Ramos (cell line): ENCODE data around the gene ALDH3A1.

ENCODE experiments used
- in situ Hi-C: fragments of 300-500 bp; cut with MboI; formaldehyde crosslinking; loops from one replicate; pipeline ENCODE4 v1.14.3; 2022; ENCODE audit warnings: low sequenced_read_pairs; ENCODE audit not compliant: unreplicated experiment

ALDH3A1 gene

GRCh38 chr17:19747829-19748806, at the start of gene ALDH3A1:
Gene ALDH3A1, minus strand, starts transcription at chr17:19748298. Its CDS starts 3,169 bp downstream, at chr17:19745129.
- in situ Hi-C loops, result no loop called here

GRCh38 chr17:19796457-19796856, 48.4 kb upstream of the ALDH3A1 start:
- in situ Hi-C loops, result no loop called here

- in situ Hi-C loops, result no loop called here
These were observed 43.9 kb upstream of the ALDH3A1 start for GRCh38 chr17:19791918-19792550.

- in situ Hi-C loops, result no loop called here
These were observed 39.7 kb upstream of the ALDH3A1 start for GRCh38 chr17:19787733-19788357.

GRCh38 chr17:19785854-19786253, 37.8 kb upstream of the ALDH3A1 start:
- in situ Hi-C loops, result no loop called here

- in situ Hi-C loops, result no loop called here
These were observed 33.7 kb upstream of the ALDH3A1 start for GRCh38 chr17:19781488-19782458.

- in situ Hi-C loops, result no loop called here
These were observed 32.7 kb upstream of the ALDH3A1 start for GRCh38 chr17:19780846-19781245.

GRCh38 chr17:19773534-19773933, 25.4 kb upstream of the ALDH3A1 start:
- in situ Hi-C loops, result no loop called here

- in situ Hi-C loops, result no loop called here
These were observed 24.0 kb upstream of the ALDH3A1 start for GRCh38 chr17:19771971-19772630.

- in situ Hi-C loops, result no loop called here
These were observed 23.1 kb upstream of the ALDH3A1 start for GRCh38 chr17:19770985-19771735.

GRCh38 chr17:19769946-19770652, 22.0 kb upstream of the ALDH3A1 start:
- in situ Hi-C loops, result loop anchor here (5.0 to 10.0 kb wide), 2 partner anchors 258 to 405 kb away; partner anchors contain the start of gene B9D1

GRCh38 chr17:19768046-19768782, 20.1 kb upstream of the ALDH3A1 start:
- in situ Hi-C loops, result loop anchor here (5.0 to 10.0 kb wide), 2 partner anchors 256 to 403 kb away; partner anchors contain the start of gene B9D1

GRCh38 chr17:19766421-19767270, 18.5 kb upstream of the ALDH3A1 start:
- in situ Hi-C loops, result loop anchor here (5.0 to 10.0 kb wide), 2 partner anchors 254 to 402 kb away; partner anchors contain the start of gene B9D1

GRCh38 chr17:19766016-19766415, 17.9 kb upstream of the ALDH3A1 start:
- in situ Hi-C loops, result loop anchor here (5.0 to 10.0 kb wide), 2 partner anchors 254 to 401 kb away; partner anchors contain the start of gene B9D1

GRCh38 chr17:19763991-19764390, 15.9 kb upstream of the ALDH3A1 start:
- in situ Hi-C loops, result loop anchor here (10.0 kb wide), 1 partner anchor 399 kb away; the partner anchor contains the start of gene B9D1

- in situ Hi-C loops, result loop anchor here (10.0 kb wide), 1 partner anchor 399 kb away; the partner anchor contains the start of gene B9D1
These were observed 15.3 kb upstream of the ALDH3A1 start for GRCh38 chr17:19763416-19763815.
